GM21723 (cell line): ENCODE measurements around the gene ADA.
"Not testable (repeated sequence)": the region's sequence is repeated elsewhere in the genome, so short reads cannot be mapped to it uniquely, and the experiment has no call there.

Source experiments
- ATAC-seq: cut with Tn5 transposase; IDR thresholded peaks from one replicate; pipeline ENCODE4 v1.9.1; 2021; ENCODE audit warnings: mild to moderate bottlenecking, moderate library complexity; ENCODE audit not compliant: unreplicated experiment

ADA gene

GRCh38 chr20:44601236-44601671 is 50.2 kb downstream of the ADA start:
- ATAC-seq, result no peak

DNA sequence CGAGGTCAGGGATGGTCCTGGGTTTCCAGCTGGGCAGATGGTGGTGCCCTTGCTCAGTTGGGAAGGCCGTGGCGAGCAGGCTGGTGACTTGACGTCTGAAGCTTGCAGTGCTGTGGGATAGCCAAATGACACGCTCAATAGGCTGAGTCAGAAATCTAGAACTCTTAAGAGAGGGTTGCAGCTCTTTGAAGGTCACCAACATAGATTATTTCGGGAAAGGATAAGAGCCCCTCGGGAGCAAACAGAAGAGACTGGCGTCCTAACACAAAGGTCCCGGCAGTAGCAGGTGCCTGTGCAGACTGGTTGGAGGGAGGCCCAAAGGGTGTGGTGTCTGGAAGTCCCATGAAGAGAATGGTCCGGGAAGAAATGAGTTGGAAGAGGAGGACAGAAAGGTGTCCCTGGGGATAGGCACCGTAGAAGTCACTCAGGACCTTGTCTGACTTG is 50.7 kb downstream of the ADA start:
- no peak for ATAC-seq

- ATAC-seq, result no peak
Observed at GRCh38 chr20:44600301-44600700, 51.2 kb downstream of the ADA start.

DNA sequence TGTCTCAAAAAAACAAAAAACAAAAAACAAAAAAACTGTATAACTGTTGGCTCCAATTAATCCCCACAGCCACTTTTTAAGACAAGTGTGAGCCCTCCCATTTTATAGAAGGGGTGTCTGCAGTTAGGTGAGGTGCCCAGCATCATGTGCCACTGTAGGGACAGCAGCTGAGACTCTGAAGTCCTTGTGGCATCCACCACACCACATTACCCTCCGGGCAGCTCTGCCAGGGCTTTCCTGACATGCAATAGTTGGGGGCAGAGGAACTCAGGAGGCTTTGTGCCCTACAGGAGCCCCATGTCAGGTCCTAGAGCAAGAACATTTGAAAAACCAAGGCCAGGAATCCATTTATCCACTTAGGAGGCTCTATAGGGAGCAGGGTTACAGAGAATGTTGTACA is 51.8 kb downstream of the ADA start:
- no peak for ATAC-seq

DNA sequence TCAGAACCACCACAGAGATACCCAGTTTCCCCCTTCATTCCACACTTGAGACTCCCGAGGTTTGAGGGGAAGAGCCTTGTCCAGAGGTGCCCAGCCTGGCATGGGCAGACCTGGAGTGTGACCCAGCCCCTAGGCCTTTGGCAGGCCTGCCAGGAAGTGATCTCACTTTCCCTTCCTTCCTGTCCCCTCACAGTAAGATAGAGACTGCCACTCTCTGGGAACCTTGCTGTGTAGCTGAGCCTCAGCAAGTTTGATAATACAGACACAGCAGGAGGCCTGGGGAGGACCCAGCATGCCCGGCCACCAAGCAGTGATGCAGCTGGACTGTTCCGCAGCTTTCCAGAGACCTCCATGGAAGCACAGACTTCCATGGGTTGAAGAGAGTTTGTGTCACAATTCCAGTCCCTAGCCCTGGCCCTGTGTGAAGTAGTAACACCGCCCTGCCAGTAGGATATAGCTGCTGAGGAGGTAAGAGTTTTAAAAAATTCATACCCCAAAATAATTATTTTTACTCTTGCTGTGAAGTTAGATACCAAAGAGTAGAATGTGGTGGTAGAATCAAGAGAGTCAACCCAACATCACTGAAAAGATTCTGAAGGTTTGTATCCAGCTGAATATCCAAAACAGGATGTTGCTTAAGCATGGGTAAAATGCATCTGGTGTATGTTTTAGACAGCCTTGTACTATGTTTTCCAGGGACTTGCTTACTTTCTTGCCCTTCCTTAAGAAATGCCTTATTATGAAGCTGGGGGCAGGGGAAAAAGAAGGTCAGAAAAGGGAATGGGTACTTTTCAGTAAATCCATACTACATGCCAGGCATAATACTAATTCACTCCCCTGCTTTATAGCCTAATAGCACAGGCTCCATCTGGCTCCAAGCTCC is 52.8 kb downstream of the ADA start:
- peak; percentile 55 for ATAC-seq

GRCh38 chr20:44597930-44598329 is 53.6 kb downstream of the ADA start:
- ATAC-seq, result no peak

- no peak for ATAC-seq
Observed at GRCh38 chr20:44597516-44597915, 54.0 kb downstream of the ADA start.

DNA sequence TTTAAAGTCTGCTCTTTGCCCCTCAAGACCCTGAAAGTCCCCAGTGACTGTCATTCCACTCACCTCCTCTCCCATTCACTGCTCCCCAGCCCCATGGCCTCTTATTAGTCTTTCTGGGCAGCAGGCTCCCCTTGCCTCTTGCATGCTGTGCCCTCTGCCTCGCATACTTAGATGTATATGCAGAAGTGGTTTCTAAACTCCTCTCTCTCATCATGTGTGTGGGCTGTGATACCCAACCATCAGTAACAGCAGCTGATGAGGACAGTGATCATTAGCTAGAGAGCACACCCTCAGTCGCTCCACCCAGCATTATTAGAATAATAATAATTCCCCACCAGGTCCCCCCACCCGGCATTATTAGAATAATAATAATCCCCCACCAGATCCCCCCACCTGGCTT is 54.6 kb downstream of the ADA start:
- no peak for ATAC-seq

DNA sequence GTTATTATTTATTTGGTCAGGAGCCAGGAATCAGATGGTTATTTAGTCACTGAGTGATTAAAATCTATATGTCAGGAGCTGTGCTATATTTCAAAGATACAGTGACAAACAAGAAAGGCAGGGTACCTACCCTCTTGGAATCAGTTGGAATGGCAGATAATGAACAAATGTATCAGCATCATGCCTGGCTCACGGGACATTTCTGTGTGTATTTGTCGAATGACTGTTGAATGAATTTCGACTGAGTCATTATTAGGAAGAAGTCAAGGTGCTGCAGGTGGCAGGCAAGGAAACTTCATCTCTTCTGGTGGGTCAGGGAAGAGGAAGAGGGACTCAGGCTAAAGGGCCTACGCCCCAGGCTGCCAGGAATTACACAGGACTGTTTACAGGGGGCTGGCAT is 55.5 kb downstream of the ADA start:
- no peak for ATAC-seq

DNA sequence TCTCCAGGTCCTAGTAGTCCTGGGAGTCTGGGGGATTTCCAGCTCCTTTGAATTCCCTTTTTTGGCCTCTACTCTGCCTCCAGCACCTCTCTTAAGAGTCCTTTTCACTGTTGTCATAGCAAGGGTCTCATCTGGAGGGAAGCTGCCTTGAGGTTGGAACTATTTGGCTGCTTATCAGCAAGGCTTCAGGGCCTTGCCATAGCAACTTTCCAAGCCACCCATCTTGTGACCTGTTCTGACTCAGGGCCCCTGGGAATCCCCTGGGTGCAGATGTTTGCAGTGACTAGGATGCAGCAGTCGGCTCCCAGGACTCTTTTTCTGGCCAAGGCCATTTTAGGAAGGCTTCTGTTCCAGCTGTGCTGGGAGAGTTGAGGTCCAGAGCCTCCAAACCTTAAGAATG is 56.8 kb downstream of the ADA start:
- no peak for ATAC-seq

- no peak for ATAC-seq
Observed at GRCh38 chr20:44593751-44594150, 57.7 kb downstream of the ADA start.

GRCh38 chr20:44592366-44592765 is 59.1 kb downstream of the ADA start:
- ATAC-seq, result no peak

DNA sequence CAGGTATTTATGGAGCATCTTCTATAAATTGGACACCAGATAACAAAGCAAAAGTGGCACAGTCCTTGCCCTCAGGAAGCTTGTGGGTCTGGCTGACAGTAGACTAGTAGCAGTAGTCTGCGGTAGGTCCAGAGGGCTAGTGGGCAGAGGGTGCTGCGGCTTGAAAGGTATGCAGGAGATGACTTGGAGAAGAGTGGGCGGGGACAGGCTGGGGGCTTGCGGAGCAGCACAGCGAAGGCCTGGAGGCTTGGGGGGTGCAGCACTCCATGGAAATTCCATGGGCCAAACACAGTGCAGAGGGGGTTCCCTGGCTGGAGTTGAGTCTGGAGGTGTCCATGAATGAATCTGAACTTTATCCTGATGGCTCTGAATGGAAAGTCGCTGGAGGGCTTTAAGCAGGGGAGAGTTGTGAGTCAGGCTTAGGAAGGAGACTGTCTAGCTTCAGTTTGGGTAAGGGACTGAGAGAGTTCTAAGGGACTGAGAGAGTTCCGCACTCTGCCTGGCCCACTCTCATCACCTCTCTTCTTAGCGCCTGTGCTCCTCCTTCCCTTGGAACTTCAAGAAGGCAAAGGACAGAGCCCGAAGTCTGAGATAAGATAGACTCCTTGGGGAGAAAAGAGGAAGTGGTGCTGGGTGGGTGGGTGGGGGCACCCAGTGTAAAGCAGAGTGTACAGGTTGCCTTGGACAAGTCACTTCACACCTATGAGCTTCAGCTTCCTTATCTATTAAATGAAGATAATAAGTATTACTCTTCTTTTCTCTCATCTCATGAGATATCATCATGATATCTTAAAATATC is 60.3 kb downstream of the ADA start:
- no peak for ATAC-seq

- ATAC-seq, result no peak
Observed at GRCh38 chr20:44589537-44589936, 62.0 kb downstream of the ADA start.

GRCh38 chr20:44588321-44588720 is 63.2 kb downstream of the ADA start:
- ATAC-seq, result not testable (repeated sequence)

DNA sequence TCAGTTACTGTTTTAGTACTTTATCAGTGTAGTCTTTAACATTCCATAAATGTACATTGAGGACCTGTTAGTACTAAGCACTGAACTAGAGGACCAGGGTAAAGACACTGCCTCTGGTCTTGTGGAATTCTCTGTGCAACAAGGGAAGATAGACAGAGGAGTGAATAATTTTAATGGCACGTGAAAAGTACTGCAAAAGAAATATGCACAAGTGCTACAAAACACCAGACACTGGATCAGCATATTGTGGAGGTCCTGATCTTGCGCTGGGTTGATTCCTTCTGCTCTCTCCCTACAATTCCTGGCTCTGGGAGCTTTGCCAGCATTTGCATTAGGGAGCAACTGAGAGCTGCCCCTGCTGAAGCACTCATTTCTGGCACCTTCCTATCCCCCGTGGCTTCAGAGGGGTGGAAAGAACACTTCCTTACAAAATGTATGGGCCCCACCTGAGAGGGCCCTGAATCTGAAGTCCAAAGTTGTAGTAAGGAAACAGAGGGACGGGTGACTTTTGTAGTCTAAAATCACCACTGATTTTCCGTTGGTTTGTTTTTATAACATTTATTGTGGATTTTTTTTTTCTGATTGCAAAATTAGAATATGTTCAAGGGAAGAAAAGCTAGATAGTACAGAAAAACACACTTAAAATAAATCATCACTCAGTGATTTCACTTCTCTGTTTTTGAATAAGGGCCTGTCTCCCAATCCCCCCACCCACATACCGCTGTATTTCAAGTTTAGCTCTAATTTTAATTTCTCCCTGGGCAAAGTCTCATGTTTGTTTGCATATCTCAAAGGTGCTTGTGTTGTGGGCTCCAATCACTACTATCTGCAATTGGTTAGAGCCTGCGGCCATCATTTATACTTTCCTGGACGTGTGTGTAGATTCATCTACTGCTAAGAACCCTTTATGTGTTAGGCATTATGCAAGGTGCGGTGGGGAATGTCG is 64.2 kb downstream of the ADA start:
- no peak for ATAC-seq

DNA sequence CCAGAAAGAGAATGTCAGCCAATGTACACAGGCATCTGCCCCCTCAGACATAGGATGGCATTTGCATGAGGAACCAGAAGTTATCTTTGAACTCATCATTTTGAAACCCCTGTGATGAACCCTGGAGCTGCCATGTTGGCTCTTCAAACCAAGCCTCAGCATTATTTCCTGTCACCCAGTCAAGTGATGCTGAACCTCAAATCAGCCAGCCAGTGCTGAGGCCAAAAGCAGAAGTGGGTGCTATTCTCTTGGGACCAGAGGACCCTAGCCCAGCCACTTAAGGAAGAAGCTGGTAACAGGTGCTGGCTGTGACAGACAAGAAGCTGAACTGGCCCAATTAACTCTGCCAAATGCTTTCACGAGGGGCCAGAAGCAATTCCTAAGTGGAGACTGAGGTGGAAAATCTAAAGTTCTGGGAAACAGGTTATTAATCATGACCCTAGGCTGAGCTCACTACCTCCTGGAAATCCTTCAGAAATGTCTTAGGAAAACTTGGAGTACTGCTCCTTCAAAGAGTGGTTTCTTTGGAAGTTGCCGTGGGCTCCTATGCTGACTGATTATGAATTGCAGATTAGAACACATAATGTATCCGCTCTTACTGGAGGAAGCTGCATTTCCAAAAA is 65.1 kb downstream of the ADA start:
- ATAC-seq, result peak; percentile 52

DNA sequence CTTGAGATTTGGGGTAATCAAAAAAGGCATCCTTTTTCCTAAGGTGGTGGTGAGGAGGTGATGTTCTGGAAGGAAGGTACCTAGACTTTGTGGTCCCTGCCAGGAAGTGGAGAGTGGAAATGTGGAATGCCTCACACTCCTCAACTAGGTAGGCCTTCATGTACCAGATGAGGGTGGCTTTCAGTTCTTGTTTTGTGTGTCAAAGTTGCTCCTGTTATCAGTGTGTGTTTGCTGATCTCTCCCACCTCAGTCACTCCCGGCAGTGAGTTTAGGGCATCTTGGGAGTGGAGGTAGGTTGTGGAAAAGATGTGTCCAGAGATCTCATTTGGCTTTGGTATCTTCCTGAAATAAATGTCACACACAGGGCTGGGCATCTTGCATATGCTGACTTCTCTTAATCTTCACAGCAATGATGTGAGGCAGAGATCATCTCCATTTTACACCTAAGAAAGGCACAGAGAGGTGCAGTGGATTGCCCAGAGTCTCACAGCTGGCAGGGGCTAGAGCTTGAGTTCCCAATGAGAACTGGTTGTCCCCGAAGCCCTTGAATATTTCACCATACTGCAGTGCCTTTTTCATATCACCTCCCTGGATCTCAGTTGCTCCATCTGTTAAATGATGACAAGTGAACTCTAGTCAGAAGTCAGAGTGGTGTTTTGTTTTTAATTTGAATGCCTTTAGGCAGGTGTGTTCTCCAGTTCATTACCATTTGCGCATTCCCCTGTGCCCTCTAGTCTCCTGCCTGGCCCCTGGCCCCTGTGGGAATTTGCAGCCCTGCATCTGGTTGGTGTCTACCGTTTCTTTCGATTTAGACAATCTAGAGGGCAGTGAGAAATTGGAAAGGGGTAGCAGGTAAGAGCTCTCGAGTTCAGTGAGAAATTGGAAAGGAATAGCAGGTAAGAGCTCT is 66.2 kb downstream of the ADA start:
- ATAC-seq, result no peak

- no peak for ATAC-seq
Observed at GRCh38 chr20:44584162-44584561, 67.3 kb downstream of the ADA start.
